Neural progenitor cell (in vitro differentiated cells): ENCODE data around the gene IGHMBP2. TPM values are rescaled to one million over a fixed set of nuclear protein-coding genes. Genes with fewer than 3 reads are reported as not detected.

Experiments
- DNase-seq: peaks from one replicate; pipeline ENCODE4 v3.0.0-alpha.2; 2016; ENCODE audit warnings: low spot score
- H2AFZ ChIP-seq: fragments of 200-600 bp; sonication (generic); replicated peaks from 2 replicates; pipeline ENCODE4 v1.6.1; 2016; ENCODE audit warnings: antibody characterized with exemption
- H3F3A ChIP-seq: fragments of 200-600 bp; sonication (generic); 2 replicates; pipeline ENCODE4 v1.6.1; 2016; ENCODE audit warnings: antibody characterized with exemption, low read depth
- H3K27ac ChIP-seq: fragments of 200-600 bp; sonication (generic); 2 replicates; pipeline ENCODE4 v1.5.1; 2016; ENCODE audit warnings: mild to moderate bottlenecking
- H3K27me3 ChIP-seq: fragments of 200-600 bp; sonication (generic); 2 replicates; pipeline ENCODE4 v1.6.1; 2016; ENCODE audit warnings: mild to moderate bottlenecking, moderate library complexity
- H3K36me3 ChIP-seq: fragments of 200-600 bp; sonication (generic); 2 replicates; pipeline ENCODE4 v1.5.1; 2016
- H3K4me1 ChIP-seq: fragments of 200-600 bp; sonication (generic); 2 replicates; pipeline ENCODE4 v1.6.1; 2016; ENCODE audit warnings: mixed run types
- H3K4me2 ChIP-seq: fragments of 200-600 bp; sonication (generic); 2 replicates; pipeline ENCODE4 v1.6.1; 2016
- H3K4me3 ChIP-seq: fragments of 200-600 bp; sonication (generic); 2 replicates; pipeline ENCODE4 v1.5.1; 2016
- H3K79me2 ChIP-seq: fragments of 200-600 bp; sonication (generic); 2 replicates; pipeline ENCODE4 v1.6.1; 2016; ENCODE audit warnings: low read depth
- H3K9ac ChIP-seq: fragments of 200-600 bp; sonication (generic); 2 replicates; pipeline ENCODE4 v1.6.1; 2016
- H3K9me3 ChIP-seq: fragments of 200-600 bp; sonication (generic); 2 replicates; pipeline ENCODE4 v1.5.1; 2016; ENCODE audit warnings: low read depth
- H4K20me1 ChIP-seq: fragments of 200-600 bp; sonication (generic); 2 replicates; pipeline ENCODE4 v1.6.1; 2016; ENCODE audit warnings: low read depth
- H3K27ac Mint-ChIP-seq: 3 replicates; pipeline ENCODE4 v1.8.0; 2021; ENCODE audit warnings: mixed read lengths
- H3K27me3 Mint-ChIP-seq: 2 replicates; pipeline ENCODE4 v1.8.0; 2022; ENCODE audit warnings: low read depth, mild to moderate bottlenecking, inconsistent platforms, moderate library complexity, mixed read lengths; ENCODE audit not compliant: insufficient read depth
- H3K36me3 Mint-ChIP-seq: 3 replicates; pipeline ENCODE4 v1.8.0; 2021; ENCODE audit warnings: mixed read lengths
- H3K4me1 Mint-ChIP-seq: 3 replicates; pipeline ENCODE4 v1.8.0; 2021; ENCODE audit warnings: mixed read lengths
- H3K4me3 Mint-ChIP-seq: 3 replicates; pipeline ENCODE4 v1.8.0; 2021; ENCODE audit warnings: mild to moderate bottlenecking, moderate library complexity, mixed read lengths
- H3K9me3 Mint-ChIP-seq: 3 replicates; pipeline ENCODE4 v1.8.0; 2020; ENCODE audit warnings: mixed read lengths
- EZH2 ChIP-seq: fragments of 200-600 bp; sonication (generic); IDR thresholded peaks from 2 replicates; pipeline ENCODE4 v1.6.1; 2017; ENCODE audit warnings: antibody characterized with exemption, mild to moderate bottlenecking, moderate library complexity
- EZH2phosphoT487 ChIP-seq: fragments of 200-600 bp; sonication (generic); IDR thresholded peaks from 2 replicates; pipeline ENCODE4 v1.6.1; 2017; ENCODE audit warnings: antibody characterized with exemption
- total RNA-seq: library from RNA; depleted of rRNA; stranded (reverse); fragments of >200 nt; gene quantifications from 2 replicates; pipeline ENCODE4 v1.2.3, GENCODE V29; 2015; ENCODE audit warnings: low replicate concordance
- TF ChIP-seq, protein P1 (sequence below): fragments of 200-600 bp; sonication (generic); IDR thresholded peaks from 2 replicates; pipeline ENCODE4 v1.5.1; 2017; ENCODE audit warnings: antibody characterized with exemption, mild to moderate bottlenecking

Gene IGHMBP2
- total RNA-seq, 1 donor from 2014 or later, result 13.6 TPM

DNA sequence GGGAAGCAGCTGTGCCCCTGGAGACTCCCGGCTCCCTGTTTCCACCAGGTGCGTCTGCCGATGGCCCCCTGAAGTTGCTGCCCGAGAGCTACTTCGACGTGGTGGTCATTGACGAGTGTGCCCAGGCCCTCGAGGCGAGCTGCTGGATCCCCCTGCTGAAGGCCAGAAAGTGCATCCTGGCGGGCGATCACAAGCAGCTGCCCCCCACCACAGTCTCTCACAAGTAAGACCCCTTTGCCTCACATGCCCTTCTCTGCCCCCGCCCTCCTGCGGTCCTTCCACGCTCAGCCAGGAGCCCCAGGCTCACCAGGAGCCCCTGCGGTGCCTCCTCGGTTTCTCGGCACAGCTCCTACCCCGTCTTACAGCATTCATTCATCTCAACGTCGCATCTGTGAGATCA is 25.4 kb downstream of the IGHMBP2 start:
- no peak for DNase-seq
- Histone ChIP-seq H3K79me2 (peaks cover 7% of the 10 kb centered on the region), H3K36me3 (peaks cover 4% of the 10 kb centered on the region), H3K9me3 (peaks cover 13% of the 10 kb centered on the region), H3K27me3 (no peaks in the 10 kb centered on the region), H2AFZ (no peak overlapping the region), H3K4me3 (no peak overlapping the region), H3K27ac (no peak overlapping the region), H4K20me1 (no peaks in the 10 kb centered on the region), H3F3A (no peaks in the 10 kb centered on the region), H3K4me1 (no peaks in the 10 kb centered on the region), H3K4me2 (no peak overlapping the region), H3K9ac (no peak overlapping the region)
- no peak overlapping the region for H3K27ac Mint-ChIP-seq
- H3K4me3 Mint-ChIP-seq, result no peak overlapping the region
- H3K27me3 Mint-ChIP-seq, result no peaks in the 10 kb centered on the region
- no peak for TF ChIP-seq EZH2phosphoT487
- no peak for TF ChIP-seq EZH2
- TF ChIP-seq, protein P1, sequence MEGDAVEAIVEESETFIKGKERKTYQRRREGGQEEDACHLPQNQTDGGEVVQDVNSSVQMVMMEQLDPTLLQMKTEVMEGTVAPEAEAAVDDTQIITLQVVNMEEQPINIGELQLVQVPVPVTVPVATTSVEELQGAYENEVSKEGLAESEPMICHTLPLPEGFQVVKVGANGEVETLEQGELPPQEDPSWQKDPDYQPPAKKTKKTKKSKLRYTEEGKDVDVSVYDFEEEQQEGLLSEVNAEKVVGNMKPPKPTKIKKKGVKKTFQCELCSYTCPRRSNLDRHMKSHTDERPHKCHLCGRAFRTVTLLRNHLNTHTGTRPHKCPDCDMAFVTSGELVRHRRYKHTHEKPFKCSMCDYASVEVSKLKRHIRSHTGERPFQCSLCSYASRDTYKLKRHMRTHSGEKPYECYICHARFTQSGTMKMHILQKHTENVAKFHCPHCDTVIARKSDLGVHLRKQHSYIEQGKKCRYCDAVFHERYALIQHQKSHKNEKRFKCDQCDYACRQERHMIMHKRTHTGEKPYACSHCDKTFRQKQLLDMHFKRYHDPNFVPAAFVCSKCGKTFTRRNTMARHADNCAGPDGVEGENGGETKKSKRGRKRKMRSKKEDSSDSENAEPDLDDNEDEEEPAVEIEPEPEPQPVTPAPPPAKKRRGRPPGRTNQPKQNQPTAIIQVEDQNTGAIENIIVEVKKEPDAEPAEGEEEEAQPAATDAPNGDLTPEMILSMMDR, result no peak
- peaks cover 22% of the 10 kb centered on the region for H3K9me3 Mint-ChIP-seq
- H3K36me3 Mint-ChIP-seq, result peaks cover 40% of the 10 kb centered on the region
- no peaks in the 10 kb centered on the region for H3K4me1 Mint-ChIP-seq

DNA sequence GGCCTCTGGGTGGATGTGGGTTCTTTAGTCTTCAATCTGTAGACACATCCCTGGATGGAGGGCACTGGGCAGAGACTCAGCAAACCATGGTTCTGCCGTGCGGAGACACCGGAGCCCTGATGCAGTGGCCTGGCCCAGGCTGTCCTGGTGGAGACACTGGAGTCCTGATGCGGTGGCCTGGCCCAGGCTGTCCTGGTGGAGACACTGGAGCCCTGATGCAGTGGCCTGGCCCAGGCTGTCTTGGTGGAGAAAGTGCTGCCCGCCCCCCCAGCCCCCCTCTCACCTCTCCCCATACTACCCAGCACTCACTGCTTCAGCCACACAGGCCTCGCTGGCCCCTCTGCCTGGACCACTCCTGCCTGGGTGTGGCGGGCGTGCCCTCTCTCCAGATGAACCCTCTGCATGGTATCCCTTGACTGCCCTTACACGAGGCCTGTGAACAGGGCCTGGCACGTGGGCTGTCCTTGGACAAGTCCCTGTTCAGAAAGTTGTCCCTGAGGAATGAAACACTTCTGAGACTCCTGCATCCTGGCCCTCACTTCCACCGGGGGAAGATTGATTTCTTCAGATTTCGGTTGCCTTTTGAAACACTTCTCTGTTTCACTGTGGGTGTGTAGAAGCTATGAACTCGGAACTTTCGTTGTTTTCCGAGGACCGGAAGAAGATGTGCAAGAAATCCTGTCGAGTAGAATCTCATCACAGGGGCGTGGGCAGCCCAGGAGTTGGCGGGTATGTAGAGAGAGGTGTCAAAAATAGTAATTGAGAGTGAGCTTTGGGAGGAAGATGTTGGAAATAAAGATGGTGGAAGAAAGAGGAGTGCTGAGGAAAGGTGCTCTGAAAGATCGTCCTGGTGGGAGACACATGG is 26.2 kb downstream of the IGHMBP2 start:
- TF ChIP-seq EZH2 (no peak), EZH2phosphoT487 (no peak)
- TF ChIP-seq, protein P1, result no peak
- Mint-ChIP-seq H3K36me3 (peaks cover 32% of the 10 kb centered on the region), H3K9me3 (peaks cover 16% of the 10 kb centered on the region), H3K4me3 (peak overlapping the region; percentile 14), H3K27me3 (peaks cover 2% of the 10 kb centered on the region), H3K27ac (no peak overlapping the region), H3K4me1 (no peaks in the 10 kb centered on the region)
- Histone ChIP-seq H3K4me1 (no peaks in the 10 kb centered on the region), H3K9ac (no peak overlapping the region), H3K4me3 (no peak overlapping the region), H3K27me3 (no peaks in the 10 kb centered on the region), H2AFZ (no peak overlapping the region), H3K9me3 (peaks cover 11% of the 10 kb centered on the region), H3K79me2 (peaks cover 7% of the 10 kb centered on the region), H3F3A (no peaks in the 10 kb centered on the region), H3K4me2 (no peak overlapping the region), H3K36me3 (peaks cover 4% of the 10 kb centered on the region), H3K27ac (no peak overlapping the region), H4K20me1 (no peaks in the 10 kb centered on the region)
- DNase-seq, result no peak

GRCh38 chr11:68930991-68931855 is 27.5 kb downstream of the IGHMBP2 start:
- DNase-seq, result no peak
- Mint-ChIP-seq H3K9me3 (peaks cover 7% of the 10 kb centered on the region), H3K4me3 (no peak overlapping the region), H3K4me1 (no peaks in the 10 kb centered on the region), H3K27ac (no peak overlapping the region), H3K36me3 (peaks cover 23% of the 10 kb centered on the region), H3K27me3 (peaks cover 4% of the 10 kb centered on the region)
- Histone ChIP-seq H3K36me3 (no peaks in the 10 kb centered on the region), H3K79me2 (peaks cover 2% of the 10 kb centered on the region), H3K9ac (no peak overlapping the region), H3K9me3 (no peaks in the 10 kb centered on the region), H3K4me3 (no peak overlapping the region), H4K20me1 (no peaks in the 10 kb centered on the region), H3K4me1 (no peaks in the 10 kb centered on the region), H3F3A (no peaks in the 10 kb centered on the region), H3K4me2 (no peak overlapping the region), H2AFZ (no peak overlapping the region), H3K27me3 (no peaks in the 10 kb centered on the region), H3K27ac (no peak overlapping the region)
- TF ChIP-seq EZH2phosphoT487, result no peak
- TF ChIP-seq, protein P1, result no peak
- TF ChIP-seq EZH2, result no peak
